Measurements from ENCODE around the gene CTTNBP2.
"Not testable (repeated sequence)": the region's sequence is repeated elsewhere in the genome, so short reads cannot be mapped to it uniquely, and the experiment has no call there.

CTTNBP2 gene

GRCh38 chr7:117756586-117757085 is 116.6 kb downstream of the CTTNBP2 start:
- H3K4me3 ChIP-seq (ENCODE audit: low read depth, low read length): no peak overlapping the region

- no peak overlapping the region for H3K4me3 ChIP-seq (ENCODE audit: low read depth, low read length)
Observed at GRCh38 chr7:117755136-117755535, 118.1 kb downstream of the CTTNBP2 start.

DNA sequence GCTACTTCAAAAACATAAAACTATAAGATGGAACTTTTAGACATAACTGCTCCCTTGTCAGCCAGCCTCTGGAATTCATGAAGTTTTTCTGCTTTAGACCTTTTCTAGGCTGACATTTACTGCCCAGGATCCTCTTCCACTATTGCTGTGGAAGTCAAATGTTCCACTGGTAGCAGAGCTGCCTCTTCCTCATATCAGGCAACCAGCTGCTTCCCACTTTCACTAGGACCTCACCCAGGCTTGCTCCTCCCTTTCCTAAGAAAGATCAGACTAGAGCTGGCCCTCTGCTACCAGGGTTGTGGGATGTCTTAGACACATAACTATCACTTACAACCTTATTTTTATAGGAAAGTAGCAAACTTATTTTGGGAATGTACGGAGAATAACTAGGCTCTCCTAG is 121.5 kb downstream of the CTTNBP2 start:
- H3K4me3 ChIP-seq (ENCODE audit: low read depth, low read length): no peak overlapping the region

DNA sequence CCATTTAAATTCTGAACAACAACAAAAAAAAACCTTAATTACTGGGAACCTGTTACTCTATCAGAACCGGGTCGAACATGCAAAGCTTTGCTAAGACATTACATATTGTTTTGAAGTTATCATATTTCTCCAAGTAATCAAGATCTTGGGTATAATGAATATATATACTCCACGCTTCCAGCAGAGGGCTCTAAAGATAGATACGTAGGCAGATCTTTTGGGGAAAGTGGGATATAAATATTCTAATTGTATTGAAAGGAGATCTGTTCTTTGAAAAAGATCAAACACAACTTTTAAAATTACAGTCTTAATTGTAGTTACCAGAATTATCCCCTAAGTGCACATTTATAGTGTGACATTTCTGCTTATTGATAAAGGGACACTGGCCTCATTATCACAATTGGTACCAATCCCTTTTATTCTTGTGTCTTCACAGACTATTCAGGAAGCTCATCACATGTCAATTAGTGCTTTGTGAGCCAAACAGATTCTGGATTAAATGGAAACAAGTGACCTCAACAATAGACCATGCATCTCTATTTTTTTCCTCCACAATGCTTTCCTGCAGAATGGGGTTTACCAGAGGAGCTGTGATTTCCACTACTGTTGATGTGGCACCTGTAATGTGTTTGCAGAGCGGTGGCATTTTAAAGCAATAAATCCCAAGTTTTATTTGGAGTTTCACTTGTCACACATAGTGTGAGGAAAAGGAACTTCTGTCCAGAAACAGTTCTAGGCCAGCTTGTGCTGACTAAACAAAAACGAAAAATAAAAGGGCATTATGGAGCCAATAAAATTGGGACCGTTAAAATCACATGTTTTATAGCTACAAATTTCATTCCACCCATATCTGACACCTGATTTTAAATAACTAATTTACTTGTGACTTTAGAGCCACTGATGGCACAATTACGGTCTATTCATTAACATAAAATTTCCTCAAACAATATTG is 122.4 kb downstream of the CTTNBP2 start:
- H3K4me3 ChIP-seq (ENCODE audit: low read depth, low read length): no peak overlapping the region

DNA sequence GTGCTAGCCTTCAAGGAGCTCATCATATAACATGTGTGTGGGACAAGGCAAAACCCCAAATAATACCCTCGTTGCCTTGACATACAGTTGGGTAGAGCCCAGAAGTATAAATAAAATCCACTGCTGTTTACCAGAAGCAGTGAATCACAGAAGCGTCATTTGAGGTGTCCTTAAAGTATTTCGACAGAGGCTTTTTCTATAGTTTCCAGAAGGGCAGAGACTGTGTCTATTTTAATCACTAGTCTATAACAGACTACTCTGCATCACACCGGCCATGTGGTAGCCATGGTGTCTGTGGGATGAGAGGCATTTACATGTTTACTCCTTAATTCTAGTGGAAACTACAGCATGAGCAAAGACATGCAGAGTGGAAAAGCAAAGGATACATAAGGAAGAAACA is 131.3 kb downstream of the CTTNBP2 start:
- no peak overlapping the region for H3K4me3 ChIP-seq (ENCODE audit: low read depth, low read length)

DNA sequence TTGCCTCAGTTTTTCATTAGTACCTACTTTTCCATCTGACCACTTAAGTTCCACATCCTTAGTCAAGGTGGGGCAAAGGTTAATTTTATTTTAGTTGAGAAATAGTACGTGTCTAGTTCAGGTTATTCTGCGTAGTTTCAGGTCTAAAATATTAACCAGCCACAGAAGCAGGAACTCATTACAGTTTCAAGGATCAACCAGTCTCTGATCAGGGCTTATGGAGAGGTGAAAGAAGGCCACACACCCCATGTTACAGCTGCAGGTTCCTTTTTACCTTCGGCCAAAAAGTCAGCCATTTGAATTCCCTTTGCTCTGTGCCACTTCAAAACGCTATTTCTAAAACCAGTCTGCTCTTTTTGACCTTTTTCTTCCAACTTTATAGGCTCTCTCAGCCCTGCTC is 134.2 kb downstream of the CTTNBP2 start:
- H3K4me3 ChIP-seq (ENCODE audit: low read depth, low read length): no peak overlapping the region

GRCh38 chr7:117737926-117738325 is 135.3 kb downstream of the CTTNBP2 start:
- H3K4me3 ChIP-seq (ENCODE audit: low read depth, low read length): no peak overlapping the region

DNA sequence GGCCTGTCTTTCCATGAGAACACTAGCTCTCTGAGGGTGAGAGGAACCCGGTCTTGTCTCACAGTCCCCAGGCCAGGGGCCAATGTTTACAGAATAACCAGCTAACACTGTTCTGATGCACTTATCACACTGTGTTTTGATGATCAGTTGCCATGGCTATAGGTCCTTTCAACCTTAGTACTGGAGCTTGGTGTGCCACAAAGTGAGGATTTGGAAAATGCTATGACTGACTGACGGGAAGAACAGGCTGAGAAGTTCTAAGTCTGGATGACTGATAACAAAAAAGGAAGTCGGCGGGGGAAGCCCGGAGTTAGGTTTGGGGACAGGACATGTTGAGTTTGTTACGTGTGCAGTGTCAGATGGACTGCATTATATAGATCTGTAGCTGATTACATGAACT is 141.8 kb downstream of the CTTNBP2 start:
- H3K4me3 ChIP-seq (ENCODE audit: low read depth, low read length): no peak overlapping the region

DNA sequence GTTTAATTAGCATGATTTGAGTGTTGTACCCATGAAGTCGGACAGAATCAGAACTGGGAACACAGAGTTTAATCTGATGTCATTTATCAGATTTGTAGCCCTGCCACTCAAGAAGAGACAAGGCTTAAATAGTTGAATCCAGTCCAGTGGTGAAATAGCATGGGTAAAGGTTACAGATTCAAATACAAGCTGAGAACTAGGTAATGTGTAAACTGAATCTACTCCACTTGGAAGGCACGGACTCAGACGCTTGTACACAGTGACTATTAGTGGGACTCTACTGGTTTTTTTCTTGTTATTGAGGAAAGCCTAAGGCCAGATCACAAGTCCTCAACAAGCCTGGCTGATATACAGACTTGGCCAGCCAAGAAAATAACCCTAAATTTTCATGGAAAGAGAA is 142.9 kb downstream of the CTTNBP2 start:
- H3K4me3 ChIP-seq (ENCODE audit: low read depth, low read length): no peak overlapping the region

DNA sequence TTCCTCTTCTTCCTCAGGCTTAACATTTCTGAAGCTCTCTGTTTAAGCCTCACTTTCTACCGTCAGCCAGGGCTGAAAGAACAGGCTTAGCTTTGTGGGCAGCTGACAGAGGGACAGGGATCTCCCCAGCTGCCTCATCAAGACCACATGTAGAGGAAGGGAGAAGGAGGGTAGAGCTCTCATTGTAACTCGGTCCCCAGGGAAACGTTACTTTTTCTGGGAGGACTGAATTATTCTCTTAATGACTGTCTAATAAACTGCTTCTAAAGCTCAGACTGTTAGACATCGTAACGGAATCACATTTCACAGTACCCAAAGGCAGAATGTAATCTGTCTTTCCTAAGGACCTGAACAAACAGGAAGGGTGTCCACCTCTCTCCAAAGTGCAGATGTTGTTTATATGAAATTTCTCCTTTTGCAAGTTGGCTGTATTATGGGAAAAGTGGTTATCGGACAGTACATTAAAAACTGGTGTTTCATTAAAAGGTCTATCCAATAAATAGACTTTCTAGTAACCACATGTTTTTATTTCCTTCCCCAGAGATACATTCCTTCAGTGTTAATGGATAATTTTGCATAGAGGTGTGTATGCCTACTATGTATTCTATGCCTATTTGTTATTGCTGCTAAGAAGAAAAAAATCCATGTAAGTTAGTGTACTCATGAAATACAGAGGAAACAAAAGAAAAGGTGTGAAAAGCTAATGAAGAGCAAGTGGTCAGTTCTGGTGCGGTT is 144.2 kb downstream of the CTTNBP2 start:
- H3K4me3 ChIP-seq (ENCODE audit: low read depth, low read length): no peak overlapping the region

DNA sequence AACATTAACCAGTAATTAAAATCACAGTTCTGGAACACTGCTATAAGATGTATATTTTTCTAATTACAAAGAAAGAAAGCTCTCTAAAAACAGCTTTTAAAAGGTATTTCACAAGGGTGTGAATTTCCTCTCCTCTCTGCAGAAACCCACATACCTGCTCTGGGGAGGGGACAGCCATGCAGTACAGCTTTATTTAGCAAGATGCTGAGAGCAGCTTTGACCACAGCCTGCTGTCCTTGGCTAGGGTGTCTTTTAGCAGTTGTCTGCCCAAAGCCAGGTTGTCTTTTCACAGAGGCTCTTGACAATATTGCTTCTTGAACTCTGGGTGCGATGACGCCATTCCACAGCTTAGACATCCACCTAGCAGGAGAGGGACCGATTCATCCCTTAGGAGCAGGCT is 148.3 kb downstream of the CTTNBP2 start:
- no peak overlapping the region for H3K4me3 ChIP-seq (ENCODE audit: low read depth, low read length)

DNA sequence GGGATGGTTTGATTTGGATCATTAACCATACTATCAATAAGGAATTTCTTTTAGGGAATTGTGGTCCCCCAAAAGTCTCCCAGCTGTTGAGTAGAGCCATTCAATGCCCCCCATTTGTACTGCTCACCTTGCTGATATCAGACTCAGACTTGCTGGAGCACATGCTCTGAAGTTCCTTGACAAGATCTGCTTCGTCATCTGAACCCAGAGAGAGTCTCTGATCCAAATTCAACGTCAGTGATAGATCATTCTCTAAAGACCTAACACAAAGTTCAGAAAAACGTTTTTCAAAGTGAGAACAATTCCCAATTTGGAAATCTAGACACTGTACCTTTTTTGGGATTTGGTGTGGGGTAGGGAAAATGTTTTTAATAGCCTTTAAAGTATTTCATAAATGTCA is 153.9 kb downstream of the CTTNBP2 start:
- no peak overlapping the region for H3K4me3 ChIP-seq (ENCODE audit: low read depth, low read length)

- no peak overlapping the region for H3K4me3 ChIP-seq (ENCODE audit: low read depth, low read length)
Observed at GRCh38 chr7:117718116-117718835, 155.0 kb downstream of the CTTNBP2 start.

DNA sequence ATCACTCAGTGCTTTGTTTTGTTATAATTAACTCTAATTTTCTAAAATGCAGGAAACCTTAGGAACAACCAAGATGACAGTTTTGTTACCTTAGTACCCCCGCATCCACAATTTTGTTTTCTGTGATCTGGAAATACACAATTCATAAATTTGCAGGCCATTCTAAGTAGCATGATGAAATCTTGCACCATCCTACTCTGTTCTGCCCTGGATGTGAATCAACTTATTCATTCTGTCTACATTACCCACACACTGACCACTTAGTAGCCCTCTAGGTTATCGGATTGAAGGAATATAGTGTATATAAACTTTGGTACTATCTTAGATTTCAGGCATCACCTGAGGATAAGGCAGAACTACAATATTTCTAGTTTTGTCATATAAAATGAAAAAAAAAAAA is 155.9 kb downstream of the CTTNBP2 start:
- H3K4me3 ChIP-seq (ENCODE audit: low read depth, low read length): no peak overlapping the region

GRCh38 chr7:117716707-117717299 is 156.4 kb downstream of the CTTNBP2 start:
- H3K4me3 ChIP-seq (ENCODE audit: low read depth, low read length): no peak overlapping the region

DNA sequence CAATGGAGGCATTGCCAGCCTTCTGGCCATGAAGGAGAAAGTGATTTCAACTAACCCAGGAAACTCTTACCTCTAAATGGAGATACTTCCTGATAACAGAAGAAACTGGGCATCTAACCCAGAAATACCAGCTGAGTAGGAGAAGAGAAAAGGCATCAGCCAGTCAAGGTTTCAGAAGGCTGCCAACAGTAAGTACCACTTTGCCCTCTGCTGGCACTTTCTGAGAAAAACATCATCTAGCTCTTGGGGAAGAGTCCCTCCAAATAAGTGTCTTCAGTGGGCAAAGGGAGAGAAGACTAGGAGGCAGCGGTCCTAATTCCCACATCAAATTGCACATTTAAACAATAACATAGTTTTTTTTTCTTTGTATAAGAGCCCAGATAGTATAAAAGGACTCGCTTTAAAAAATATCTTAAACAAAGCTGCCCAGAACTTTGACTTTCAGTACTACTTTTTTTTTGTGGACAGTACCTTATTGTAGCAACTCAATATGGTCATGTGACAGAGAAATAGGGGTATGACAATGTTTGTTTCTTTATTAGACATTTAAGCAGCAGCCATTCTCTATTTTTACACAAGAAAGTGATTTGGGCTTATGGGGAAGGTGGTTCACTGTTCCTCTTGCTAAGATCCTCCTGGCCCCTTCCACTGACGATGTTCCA is 157.3 kb downstream of the CTTNBP2 start:
- no peak overlapping the region for H3K4me3 ChIP-seq (ENCODE audit: low read depth, low read length)

DNA sequence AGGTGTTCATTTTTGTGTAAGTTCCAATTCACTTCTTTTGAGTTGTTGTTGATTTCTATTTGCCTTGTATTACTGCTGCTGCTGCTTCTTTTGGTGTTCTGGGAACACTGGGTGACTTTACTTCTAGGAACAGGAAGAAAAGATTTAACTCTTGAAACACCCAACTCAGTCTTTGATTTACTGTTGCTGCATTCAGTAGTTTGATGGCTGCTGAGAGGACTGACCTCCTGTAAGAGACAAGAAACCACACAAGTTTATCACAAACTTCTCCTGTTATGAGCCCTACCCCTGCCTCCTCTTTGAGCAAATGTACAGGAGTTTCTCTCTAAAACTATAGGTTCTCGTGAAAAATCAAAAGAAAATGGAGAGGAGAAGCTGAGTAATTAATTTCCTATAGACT is 161.7 kb downstream of the CTTNBP2 start:
- H3K4me3 ChIP-seq (ENCODE audit: low read depth, low read length): no peak overlapping the region

GRCh38 chr7:117708173-117708572 is 165.1 kb downstream of the CTTNBP2 start:
- H3K4me3 ChIP-seq (ENCODE audit: low read depth, low read length): not testable (repeated sequence)

GRCh38 chr7:117707080-117707479 is 166.2 kb downstream of the CTTNBP2 start:
- no peak overlapping the region for H3K4me3 ChIP-seq (ENCODE audit: low read depth, low read length)

DNA sequence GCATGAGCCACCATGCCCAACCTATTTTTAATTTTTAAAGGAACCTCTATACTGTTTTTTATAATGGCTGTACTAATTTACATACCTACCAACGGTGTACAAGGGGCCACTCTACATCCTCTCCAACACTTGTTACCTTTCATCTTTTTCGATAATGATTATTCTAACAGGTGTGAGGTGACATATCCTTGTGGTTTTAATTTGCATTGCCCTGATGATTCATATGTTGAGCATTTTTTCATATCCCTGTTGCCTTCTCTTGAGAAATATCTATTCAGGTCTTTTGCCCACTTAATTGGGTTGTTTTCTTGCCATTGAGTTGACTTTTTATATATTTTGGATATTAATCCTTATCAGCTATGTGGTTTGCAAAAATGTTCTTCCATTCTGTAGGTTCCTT is 167.0 kb downstream of the CTTNBP2 start:
- no peak overlapping the region for H3K4me3 ChIP-seq (ENCODE audit: low read depth, low read length)

Measured in iPS-11a (cell line).